OCI-LY1 (cell line): ENCODE data around the gene CKAP5.

Experiments
- H2AFZ ChIP-seq: fragments of 200-600 bp; sonication (generic), shearing (Covaris generic); 2 replicates; pipeline ENCODE4 v1.6.0; 2014; ENCODE audit warnings: antibody characterized with exemption, mild to moderate bottlenecking, low read length
- H3F3A ChIP-seq: fragments of 200-600 bp; sonication (generic), shearing (Covaris generic); 2 replicates; pipeline ENCODE4 v1.6.0; 2014; ENCODE audit warnings: mild to moderate bottlenecking, antibody characterized with exemption, low read length, moderate library complexity; ENCODE audit not compliant: insufficient read depth
- H3K27ac ChIP-seq: fragments of 200-600 bp; sonication (generic); 2 replicates; pipeline ENCODE4 v1.5.1; 2014; ENCODE audit warnings: low read length, mixed run types, mild to moderate bottlenecking, low read depth; ENCODE audit not compliant: poor library complexity, severe bottlenecking
- H3K27me3 ChIP-seq: fragments of 200-600 bp; sonication (generic); 2 replicates; pipeline ENCODE4 v1.6.0; 2014; ENCODE audit warnings: antibody characterized with exemption, mild to moderate bottlenecking, low read length, moderate library complexity; ENCODE audit not compliant: insufficient read depth
- H3K36me3 ChIP-seq: fragments of 200-600 bp; sonication (generic); 2 replicates; pipeline ENCODE4 v1.6.1; 2014; ENCODE audit warnings: mild to moderate bottlenecking, antibody characterized with exemption, low read length, moderate library complexity, mixed read lengths; ENCODE audit not compliant: insufficient read depth
- H3K4me1 ChIP-seq: fragments of 200-600 bp; sonication (generic); 2 replicates; pipeline ENCODE4 v1.5.1; 2014; ENCODE audit warnings: mild to moderate bottlenecking, low read length, moderate library complexity; ENCODE audit not compliant: insufficient read depth, severe bottlenecking
- H3K4me2 ChIP-seq: fragments of 200-600 bp; sonication (generic), shearing (Covaris generic); 2 replicates; pipeline ENCODE4 v1.6.1; 2014; ENCODE audit warnings: low read length
- H3K4me3 ChIP-seq: fragments of 200-600 bp; sonication (generic); 2 replicates; pipeline ENCODE4 v1.5.1; 2014; ENCODE audit warnings: low read length, low read depth, mild to moderate bottlenecking, mixed read lengths; ENCODE audit not compliant: poor library complexity, severe bottlenecking
- H3K79me2 ChIP-seq: fragments of 200-600 bp; shearing (Covaris generic); 2 replicates; pipeline ENCODE4 v1.6.1; 2016; ENCODE audit warnings: mixed run types, low read length, mixed read lengths; ENCODE audit not compliant: insufficient read depth
- H3K9ac ChIP-seq: fragments of 200-600 bp; sonication (generic), shearing (Covaris generic); 2 replicates; pipeline ENCODE4 v1.6.1; 2014; ENCODE audit warnings: mild to moderate bottlenecking, low read length, mixed read lengths
- H3K9me2 ChIP-seq: fragments of 200-600 bp; sonication (generic), shearing (Covaris generic); 2 replicates; pipeline ENCODE4 v1.6.1; 2014; ENCODE audit warnings: low read depth, mild to moderate bottlenecking, low read length, mixed read lengths
- H3K9me3 ChIP-seq: fragments of 200-600 bp; shearing (Covaris generic); 2 replicates; pipeline ENCODE4 v1.6.1; 2014; ENCODE audit warnings: low read length, mixed read lengths
- H4K20me1 ChIP-seq: fragments of 200-600 bp; sonication (generic), shearing (Covaris generic); 2 replicates; pipeline ENCODE4 v1.6.0; 2016; ENCODE audit warnings: mild to moderate bottlenecking, low read length; ENCODE audit not compliant: insufficient read depth
- CTCF ChIP-seq: fragments of 200-600 bp; sonication (generic), shearing (Covaris generic); IDR thresholded peaks from 2 replicates; pipeline ENCODE4 v1.5.1; 2017; ENCODE audit warnings: mild to moderate bottlenecking, antibody characterized with exemption, low read length, moderate library complexity, mixed read lengths
- EZH2 ChIP-seq: fragments of 200-600 bp; sonication (generic), shearing (Covaris generic); IDR thresholded peaks from 2 replicates; pipeline ENCODE4 v1.8.0; 2017; ENCODE audit warnings: borderline replicate concordance, mixed run types, mild to moderate bottlenecking, antibody characterized with exemption, low read length, moderate library complexity, mixed read lengths

Gene CKAP5

GRCh38 chr11:46849631-46850030, 3.6 kb upstream of the CKAP5 start:
- Histone ChIP-seq H3K4me3 (no peak overlapping the region), H4K20me1 (no peaks in the 10 kb centered on the region), H3K4me2 (no peak overlapping the region), H3K4me1 (peaks cover 24% of the 10 kb centered on the region), H3K79me2 (peaks cover 10% of the 10 kb centered on the region), H3K9me2 (no peaks in the 10 kb centered on the region), H3F3A (no peaks in the 10 kb centered on the region), H3K36me3 (no peaks in the 10 kb centered on the region), H3K27ac (no peak overlapping the region), H3K27me3 (no peaks in the 10 kb centered on the region), H3K9ac (no peak overlapping the region), H2AFZ (no peak overlapping the region), H3K9me3 (no peaks in the 10 kb centered on the region)
- TF ChIP-seq CTCF (no peak), EZH2 (no peak)

- Histone ChIP-seq H4K20me1 (no peaks in the 10 kb centered on the region), H3K4me1 (peaks cover 32% of the 10 kb centered on the region), H3K9me2 (no peaks in the 10 kb centered on the region), H3K79me2 (peaks cover 40% of the 10 kb centered on the region), H3K36me3 (peaks cover 7% of the 10 kb centered on the region; the same call in 1 of the 2 replicates), H3F3A (no peaks in the 10 kb centered on the region), H3K9me3 (no peaks in the 10 kb centered on the region), H3K9ac (peak overlapping the region; percentile 82), H3K4me3 (peak overlapping the region; percentile 83), H3K4me2 (peak overlapping the region; percentile 91), H3K27ac (no peak overlapping the region), H2AFZ (peak overlapping the region; percentile 73; the same call in 1 of the 2 replicates), H3K27me3 (no peaks in the 10 kb centered on the region)
- TF ChIP-seq EZH2, result no peak
- no peak for TF ChIP-seq CTCF
These were observed 390 bp upstream of the CKAP5 start for GRCh38 chr11:46846510-46846830.

- TF ChIP-seq EZH2, result no peak
- no peak for TF ChIP-seq CTCF
These were observed 690 bp downstream of the CKAP5 start for GRCh38 chr11:46845440-46845739.

More at GRCh38 chr11:46845440-46845739, 690 bp downstream of the CKAP5 start:
- no peaks in the 10 kb centered on the region for H3K9me3 ChIP-seq
- no peaks in the 10 kb centered on the region for H3F3A ChIP-seq
- H3K4me2 ChIP-seq, result peak overlapping the region; percentile 91
- H3K9me2 ChIP-seq, result no peaks in the 10 kb centered on the region
- H4K20me1 ChIP-seq, result no peaks in the 10 kb centered on the region
- H3K4me1 ChIP-seq, result peaks cover 32% of the 10 kb centered on the region
- peaks cover 12% of the 10 kb centered on the region; the same call in 1 of the 2 replicates for H3K36me3 ChIP-seq
- H3K27me3 ChIP-seq, result no peaks in the 10 kb centered on the region
- H3K9ac ChIP-seq, result peak overlapping the region; percentile 82
- H3K4me3 ChIP-seq, result peak overlapping the region; percentile 83
- peak overlapping the region; percentile 64 for H3K27ac ChIP-seq
- H3K79me2 ChIP-seq, result peaks cover 51% of the 10 kb centered on the region
- H2AFZ ChIP-seq, result no peak overlapping the region
